ENCODE results near the gene TMEM100. TPM values are rescaled to one million over a fixed set of nuclear protein-coding genes. Genes with fewer than 3 reads are reported as not detected.
A peak's percentile ranks its signal among the peaks of the same experiment; 100 is the strongest.

The TMEM100 gene
- total and polyA plus RNA-seq, 2 donors (not counting 1 experiment from before 2014, with no cell fraction given), result 1.7 to 2.2 TPM

- Histone ChIP-seq H2AFZ (ENCODE audit: low read length) (no peak overlapping the region), H3K9me3 (ENCODE audit: control insufficient read depth, insufficient read depth, low read depth, low read length) (no peaks in the 10 kb centered on the region), H3K9ac (ENCODE audit: insufficient read depth, low read length) (no peak overlapping the region), H3K4me3 (replicated peaks in 1 of 4; ENCODE audit: control extremely low read depth in 1 of 4, insufficient read depth in 1 of 4, low read depth in 3 of 4, low read length in 4 of 4) (peak overlapping the region in 1 of 4 experiments; percentile 4), H3K36me3 (ENCODE audit: control insufficient read depth, insufficient read depth, low read length) (no peaks in the 10 kb centered on the region), H3K79me2 (ENCODE audit: control insufficient read depth, insufficient read depth, low read length) (no peaks in the 10 kb centered on the region), H3K4me1 (ENCODE audit: control insufficient read depth, extremely low read depth, insufficient read depth, low read length) (peaks cover 23% of the 10 kb centered on the region), H3K27ac (ENCODE audit: insufficient read depth, low read length) (no peak overlapping the region), H3K27me3 (ENCODE audit: control insufficient read depth, insufficient read depth, low read length) (no peaks in the 10 kb centered on the region), H4K20me1 (ENCODE audit: control insufficient read depth, extremely low read depth, insufficient read depth, low read length) (no peaks in the 10 kb centered on the region), H3K4me2 (ENCODE audit: extremely low read depth, insufficient read depth, low read length) (peak overlapping the region; percentile 55)
- TF ChIP-seq EZH2 (IDR thresholded peaks at IDR 0.05; ENCODE audit: low read length, missing control alignments) (no peak), CTCF (conservative IDR thresholded peaks at IDR 0.05 in 1 of 2, IDR thresholded peaks at IDR 0.05 in 1 of 2; ENCODE audit: low read depth in 1 of 2, low read length in 2 of 2) (no peak)
- DNase-seq (ENCODE audit: low read depth in 2 of 2), result peak in 1 of 2 donors; percentile 65
These were observed 11.6 kb upstream of the TMEM100 start for GRCh38 chr17:55734128-55734781.

GRCh38 chr17:55731586-55732250, 9.1 kb upstream of the TMEM100 start:
- peak overlapping the region; percentile 60 for H2AFZ ChIP-seq (ENCODE audit: low read length)
- H3K79me2 ChIP-seq (ENCODE audit: control insufficient read depth, insufficient read depth, low read length), result no peaks in the 10 kb centered on the region
- TF ChIP-seq CTCF (conservative IDR thresholded peaks at IDR 0.05 in 1 of 2, IDR thresholded peaks at IDR 0.05 in 1 of 2; ENCODE audit: low read depth in 1 of 2, low read length in 2 of 2), result no peak
- TF ChIP-seq EZH2 (IDR thresholded peaks at IDR 0.05; ENCODE audit: low read length, missing control alignments), result no peak
- no peaks in the 10 kb centered on the region for H3K9me3 ChIP-seq (ENCODE audit: control insufficient read depth, insufficient read depth, low read depth, low read length)
- H4K20me1 ChIP-seq (ENCODE audit: control insufficient read depth, extremely low read depth, insufficient read depth, low read length), result no peaks in the 10 kb centered on the region
- no peak overlapping the region for H3K9ac ChIP-seq (ENCODE audit: insufficient read depth, low read length)
- peaks cover 41% of the 10 kb centered on the region for H3K4me1 ChIP-seq (ENCODE audit: control insufficient read depth, extremely low read depth, insufficient read depth, low read length)
- H3K27me3 ChIP-seq (ENCODE audit: control insufficient read depth, insufficient read depth, low read length), result no peaks in the 10 kb centered on the region
- no peaks in the 10 kb centered on the region for H3K36me3 ChIP-seq (ENCODE audit: control insufficient read depth, insufficient read depth, low read length)
- peak overlapping the region; percentile 35 for H3K27ac ChIP-seq (ENCODE audit: insufficient read depth, low read length)
- H3K4me2 ChIP-seq (ENCODE audit: extremely low read depth, insufficient read depth, low read length), result peak overlapping the region; percentile 73
- peak overlapping the region in 3 of 4 experiments; percentile 14 to 32 (median 16) for H3K4me3 ChIP-seq (replicated peaks in 1 of 4; ENCODE audit: control extremely low read depth in 1 of 4, insufficient read depth in 1 of 4, low read depth in 3 of 4, low read length in 4 of 4)
- DNase-seq (ENCODE audit: low read depth in 2 of 2), result peak in 1 of 2 donors; percentile 69

- Histone ChIP-seq H2AFZ (ENCODE audit: low read length) (peak overlapping the region; percentile 29), H3K4me2 (ENCODE audit: extremely low read depth, insufficient read depth, low read length) (no peak overlapping the region), H3K36me3 (ENCODE audit: control insufficient read depth, insufficient read depth, low read length) (no peaks in the 10 kb centered on the region), H3K4me3 (replicated peaks in 1 of 4; ENCODE audit: control extremely low read depth in 1 of 4, insufficient read depth in 1 of 4, low read depth in 3 of 4, low read length in 4 of 4) (peak overlapping the region in 1 of 4 experiments; percentile 11), H3K27ac (ENCODE audit: insufficient read depth, low read length) (no peak overlapping the region), H3K9me3 (ENCODE audit: control insufficient read depth, insufficient read depth, low read depth, low read length) (no peaks in the 10 kb centered on the region), H4K20me1 (ENCODE audit: control insufficient read depth, extremely low read depth, insufficient read depth, low read length) (no peaks in the 10 kb centered on the region), H3K27me3 (ENCODE audit: control insufficient read depth, insufficient read depth, low read length) (no peaks in the 10 kb centered on the region), H3K4me1 (ENCODE audit: control insufficient read depth, extremely low read depth, insufficient read depth, low read length) (peaks cover 45% of the 10 kb centered on the region), H3K79me2 (ENCODE audit: control insufficient read depth, insufficient read depth, low read length) (no peaks in the 10 kb centered on the region), H3K9ac (ENCODE audit: insufficient read depth, low read length) (no peak overlapping the region)
- peak in 1 of 2 donors; percentile 33 for DNase-seq (ENCODE audit: low read depth in 2 of 2)
- TF ChIP-seq CTCF (conservative IDR thresholded peaks at IDR 0.05 in 1 of 2, IDR thresholded peaks at IDR 0.05 in 1 of 2; ENCODE audit: low read depth in 1 of 2, low read length in 2 of 2) (no peak), EZH2 (IDR thresholded peaks at IDR 0.05; ENCODE audit: low read length, missing control alignments) (no peak)
These were observed 8.1 kb upstream of the TMEM100 start for GRCh38 chr17:55730808-55731207.
